H1 (cell line): ENCODE results near the gene DPF3. TPM values are rescaled to one million over a fixed set of nuclear protein-coding genes. Genes with fewer than 3 reads are reported as not detected.

Source experiments
- CTCF ChIA-PET: fragments of 300-600 bp; sonication (Branson Sonifier 250); formaldehyde crosslinking; loops from one replicate; lab custom pipeline; 2021; ENCODE audit not compliant: partially characterized antibody; lab: Charles Lee
- POLR2A ChIA-PET: fragments of 300-600 bp; sonication (Branson Sonifier 250); formaldehyde crosslinking; loops from one replicate; lab custom pipeline; 2021; ENCODE audit warnings: inconsistent platforms; ENCODE audit not compliant: partially characterized antibody; lab: Charles Lee
- DNase-seq, 2 experiments: peaks; one replicate each; pipeline versions ENCODE4 v3.0.0 to v3.0.0-alpha.2; 2010 to 2022; ENCODE audit warnings: low spot score in 2 of 2, low read depth in 1 of 2, mixed read lengths in 1 of 2
- FAIRE-seq: peaks from 2 replicates; lab custom pipeline; 2011; peaks lifted over from hg19 to GRCh38; lab: Jason Lieb, UNC
- H2AFZ ChIP-seq: 2 replicates; pipeline ENCODE4 v1.8.1; 2012; ENCODE audit warnings: low read length, inconsistent platforms
- H2AK5ac ChIP-seq: 2 replicates; pipeline ENCODE4 v1.6.1; 2013; ENCODE audit warnings: low read depth, low read length
- H2BK120ac ChIP-seq: replicated peaks from 2 replicates; pipeline ENCODE3; 2013; ENCODE audit warnings: low read depth, low read length, inconsistent platforms
- H2BK12ac ChIP-seq: 2 replicates; pipeline ENCODE4 v1.6.1; 2013; ENCODE audit warnings: low read depth, low read length
- H2BK15ac ChIP-seq: 2 replicates; pipeline ENCODE4 v1.6.1; 2013; ENCODE audit warnings: low read length
- H2BK20ac ChIP-seq: 2 replicates; pipeline ENCODE4 v1.6.1; 2013; ENCODE audit warnings: low read length
- H2BK5ac ChIP-seq: 2 replicates; pipeline ENCODE4 v1.6.1; 2013; ENCODE audit warnings: low read depth, low read length
- H3K14ac ChIP-seq: 2 replicates; pipeline ENCODE4 v1.6.1; 2013; ENCODE audit warnings: inconsistent platforms; ENCODE audit not compliant: insufficient read length
- H3K18ac ChIP-seq: 2 replicates; pipeline ENCODE4 v1.6.1; 2013; ENCODE audit warnings: low read length; ENCODE audit errors: extremely low read depth
- H3K23ac ChIP-seq: 2 replicates; pipeline ENCODE4 v1.6.1; 2013; ENCODE audit warnings: inconsistent platforms; ENCODE audit not compliant: insufficient read length
- H3K23me2 ChIP-seq: 2 replicates; pipeline ENCODE4 v1.6.1; 2013; ENCODE audit warnings: low read depth, low read length
- H3K27ac ChIP-seq: 2 replicates; pipeline ENCODE4 v1.6.1; 2011; ENCODE audit warnings: low read depth, low read length, inconsistent platforms
- H3K27me3 ChIP-seq, 4 experiments: replicated peaks in 1 of 4; 1 replicate in 1 of 4; 2 replicates in 3 of 4; pipeline versions ENCODE4 v1.6.1 to v1.8.1; 2011 to 2013; ENCODE audit warnings: low read length in 3 of 4, mild to moderate bottlenecking in 3 of 4, inconsistent platforms in 2 of 4, mixed read lengths in 2 of 4, moderate library complexity in 1 of 4; ENCODE audit not compliant: control insufficient read depth in 3 of 4, insufficient read depth in 3 of 4; ENCODE audit errors: extremely low read depth in 1 of 4
- H3K36me3 ChIP-seq, 4 experiments: 2 replicates each; pipeline versions ENCODE4 v1.6.1 to v1.8.1; 2011 to 2013; ENCODE audit warnings: mild to moderate bottlenecking in 4 of 4, low read length in 3 of 4, moderate library complexity in 2 of 4, control low read depth in 1 of 4, inconsistent platforms in 1 of 4; ENCODE audit not compliant: insufficient read depth in 4 of 4, control insufficient read depth in 2 of 4
- H3K4ac ChIP-seq: replicated peaks from 2 replicates; pipeline ENCODE3; 2013; ENCODE audit warnings: low read length, low read depth, mixed read lengths, inconsistent platforms; ENCODE audit not compliant: insufficient read length
- H3K4me1 ChIP-seq, 4 experiments: replicated peaks in 1 of 4; 1 replicate in 1 of 4; 2 replicates in 3 of 4; pipeline versions ENCODE4 v1.6.1 to v1.8.1; 2011 to 2013; ENCODE audit warnings: low read length in 3 of 4, inconsistent platforms in 2 of 4, mixed read lengths in 1 of 4; ENCODE audit not compliant: insufficient read depth in 4 of 4, control insufficient read depth in 3 of 4
- H3K4me2 ChIP-seq, 2 experiments: 2 replicates each; pipeline versions ENCODE4 v1.6.1 to v1.8.1; 2011 to 2013; ENCODE audit warnings: low read depth in 2 of 2, low read length in 2 of 2, control low read depth in 1 of 2, inconsistent platforms in 1 of 2, mild to moderate bottlenecking in 1 of 2; ENCODE audit not compliant: insufficient read depth in 1 of 2
- H3K4me3 ChIP-seq, 4 experiments: fragments of 200-600, 300-600 bp in 1 of 4; sonication (generic), shearing (Covaris generic), sonication (Bioruptor Twin) in 1 of 4; 2 replicates each; pipeline versions ENCODE4 v1.5.1 to v1.8.1; 2011 to 2016; ENCODE audit warnings: low read length in 4 of 4, low read depth in 3 of 4, control low read depth in 2 of 4, inconsistent platforms in 2 of 4, mild to moderate bottlenecking in 2 of 4, mixed read lengths in 1 of 4, moderate library complexity in 1 of 4; ENCODE audit not compliant: insufficient read depth in 2 of 4; ENCODE audit errors: extremely low read depth in 1 of 4
- H3K56ac ChIP-seq: replicated peaks from 2 replicates; pipeline ENCODE3; 2013; ENCODE audit warnings: low read depth, mild to moderate bottlenecking, mixed read lengths, low read length, inconsistent platforms; ENCODE audit not compliant: insufficient read length
- H3K79me1 ChIP-seq: 2 replicates; pipeline ENCODE4 v1.6.1; 2013; ENCODE audit warnings: low read depth, low read length, control low read depth
- H3K79me2 ChIP-seq, 2 experiments: 2 replicates each; pipeline versions ENCODE4 v1.6.1 to v1.8.1; 2012 to 2013; ENCODE audit warnings: low read length in 2 of 2, mild to moderate bottlenecking in 2 of 2, inconsistent platforms in 1 of 2; ENCODE audit not compliant: insufficient read depth in 2 of 2, control insufficient read depth in 1 of 2
- H3K9ac ChIP-seq, 4 experiments: replicated peaks in 1 of 4; 1 replicate in 1 of 4; 2 replicates in 3 of 4; pipeline versions ENCODE4 v1.6.1 to v1.8.1; 2011 to 2013; ENCODE audit warnings: low read depth in 3 of 4, low read length in 3 of 4, control low read depth in 2 of 4, mild to moderate bottlenecking in 2 of 4, moderate library complexity in 2 of 4, inconsistent platforms in 1 of 4; ENCODE audit errors: extremely low read depth in 1 of 4
- H3K9me3 ChIP-seq, 2 experiments: 2 replicates each; pipeline versions ENCODE4 v1.6.1 to v1.8.1; 2012 to 2013; ENCODE audit warnings: mild to moderate bottlenecking in 2 of 2, moderate library complexity in 2 of 2, control low read depth in 1 of 2, inconsistent platforms in 1 of 2, low read depth in 1 of 2, low read length in 1 of 2, mixed read lengths in 1 of 2; ENCODE audit not compliant: insufficient read depth in 2 of 2
- H4K20me1 ChIP-seq, 2 experiments: replicated peaks in 1 of 2; 2 replicates each; pipeline versions ENCODE3 to v1.8.1; 2011 to 2013; ENCODE audit warnings: inconsistent platforms in 2 of 2, low read length in 2 of 2, mild to moderate bottlenecking in 1 of 2; ENCODE audit not compliant: insufficient read depth in 2 of 2, control insufficient read depth in 1 of 2
- H4K5ac ChIP-seq: 2 replicates; pipeline ENCODE4 v1.6.1; 2013; ENCODE audit warnings: low read length, low read depth, mixed read lengths, inconsistent platforms; ENCODE audit not compliant: insufficient read length
- H4K8ac ChIP-seq: 2 replicates; pipeline ENCODE4 v1.8.0; 2013; ENCODE audit warnings: mild to moderate bottlenecking, moderate library complexity, low read length, inconsistent platforms; ENCODE audit not compliant: insufficient read depth; ENCODE audit errors: extremely low read depth
- H4K91ac ChIP-seq: replicated peaks from 2 replicates; pipeline ENCODE3; 2013; ENCODE audit warnings: low read length, mixed read lengths, inconsistent platforms; ENCODE audit not compliant: insufficient read length
- EGR1 ChIP-seq: IDR thresholded peaks from 2 replicates; pipeline ENCODE4 v1.6.1; 2011; ENCODE audit warnings: low read depth, low read length, borderline replicate concordance
- HDAC6 ChIP-seq: IDR thresholded peaks from one replicate; pipeline ENCODE4 v1.7.1; 2012; ENCODE audit warnings: low read depth, mild to moderate bottlenecking, inconsistent platforms, low read length, moderate library complexity
- NANOG ChIP-seq: IDR thresholded peaks from 2 replicates; pipeline ENCODE4 v1.6.1; 2011; ENCODE audit warnings: low read length, low read depth, mild to moderate bottlenecking, inconsistent platforms; ENCODE audit not compliant: insufficient read depth, poor library complexity, severe bottlenecking
- SRF ChIP-seq: IDR thresholded peaks from 2 replicates; pipeline ENCODE4 v1.6.1; 2011; ENCODE audit warnings: mild to moderate bottlenecking, low read depth, low read length, moderate library complexity
- TAF1 ChIP-seq: IDR thresholded peaks from 2 replicates; pipeline ENCODE4 v1.6.1; 2011; ENCODE audit warnings: mild to moderate bottlenecking, low read depth, low read length
- WGBS, 2 experiments: shearing (Covaris generic) in 1 of 2; methylation state at CpG; one replicate each; pipeline versions ENCODE4 v1.1.6 to v1.1.7; 2013 to 2015; ENCODE audit warnings: low lambda C conversion rate in 2 of 2, mixed read lengths in 2 of 2, inconsistent platforms in 1 of 2, low coverage in 1 of 2, missing lambda C conversion rate in 1 of 2; ENCODE audit not compliant: insufficient replicate concordance in 2 of 2, insufficient coverage in 1 of 2, insufficient read length in 1 of 2; ENCODE audit errors: extremely low coverage in 1 of 2, missing lambda C conversion rate in 1 of 2; 5-methylcytosine and 5-hydroxymethylcytosine counted together
- polyA plus RNA-seq, 7 experiments: library from polyadenylated mRNA; depleted of rRNA in 3 of 7; stranded (reverse) in 5 of 7; unstranded in 2 of 7; fragments of >200 nt in 5 of 7; fragments of 200-250 nt in 2 of 7; gene quantifications; 1 replicate in 5 of 7; 2 replicates in 1 of 7; 4 replicates in 1 of 7; pipeline versions ENCODE4 v1.2.1 to v1.2.3, GENCODE V29; 2011 to 2013; ENCODE audit warnings: missing spikeins in 2 of 7, mixed read lengths in 2 of 7
- total RNA-seq: library from RNA; stranded (reverse); fragmentation: NEBNext Ultra II Directional; extraction: Animal tissue kit (Norgen Biotek cat#: 25700); gene quantifications from 2 replicates; pipeline ENCODE4 v1.2.1, GENCODE V29; 2021
- TF ChIP-seq, protein P1 (sequence below): IDR thresholded peaks from 2 replicates; pipeline ENCODE4 v1.6.1; 2012; ENCODE audit warnings: inconsistent platforms

The DPF3 gene
- total and polyA plus RNA-seq, 2 of the 8 experiments (the other 6 are each of a cell fraction or from before 2014, with no cell fraction given): 0.19 TPM; not detected in 1

GRCh38 chr14:72887514-72887913 lies 6.4 kb downstream of the DPF3 start:
- DNase-seq: no peak

More at GRCh38 chr14:72887514-72887913, 6.4 kb downstream of the DPF3 start:
- no peak overlapping the region for H4K8ac ChIP-seq
- no peak overlapping the region for H2AFZ ChIP-seq
- FAIRE-seq: no peak
- no peak overlapping the region for H2AK5ac ChIP-seq
- H3K79me1 ChIP-seq: no peaks in the 10 kb centered on the region
- no peaks in the 10 kb centered on the region for H3K79me2 ChIP-seq
- no peak overlapping the region for H3K23ac ChIP-seq
- no peak overlapping the region for H4K91ac ChIP-seq
- H3K27ac ChIP-seq: no peak overlapping the region
- POLR2A ChIA-PET: interaction anchor here (0.9 to 1.6 kb wide), 3 partner anchors 11 to 90 kb away, joined by 3 to 6 read pairs (median 4); no protein-coding TSS in a partner anchor
- H3K36me3 ChIP-seq: no peaks in the 10 kb centered on the region
- peaks cover 4% of the 10 kb centered on the region for H3K23me2 ChIP-seq
- H3K4me2 ChIP-seq: peak overlapping the region; percentile 18 to 22; a peak in 1 of 4 replicates
- H3K27me3 ChIP-seq: peaks cover 14 to 21% (median 19%) of the 10 kb centered on the region in 4 experiments
- H3K18ac ChIP-seq: no peak overlapping the region
- H2BK15ac ChIP-seq: no peak overlapping the region
- H2BK120ac ChIP-seq: no peak overlapping the region
- peak overlapping the region; percentile 12; the same call in 1 of the 2 replicates for H2BK5ac ChIP-seq
- no peaks in the 10 kb centered on the region for H4K20me1 ChIP-seq
- H3K14ac ChIP-seq: no peak overlapping the region
- H3K9me3 ChIP-seq: peaks cover 0 to 2% of the 10 kb centered on the region in 2 experiments; a peak in 1 of 4 replicates
- CTCF ChIA-PET: interaction anchor here (0.7 to 2.0 kb wide), 4 partner anchors 11 to 466 kb away, joined by 4 to 10 read pairs (median 5); no protein-coding TSS in a partner anchor
- no peak overlapping the region; a peak in 1 of 8 replicates for H3K4me3 ChIP-seq
- no peak overlapping the region for H3K9ac ChIP-seq
- no peak overlapping the region for H4K5ac ChIP-seq
- no peak overlapping the region; the same call in 1 of the 2 replicates for H2BK12ac ChIP-seq
- TF ChIP-seq SRF (no peak), TAF1 (0 out of 2 replicates have a peak, but pooled peaks have one; percentile 15), HDAC6 (no peak), NANOG (no peak), EGR1 (no peak)
- TF ChIP-seq, protein P1, sequence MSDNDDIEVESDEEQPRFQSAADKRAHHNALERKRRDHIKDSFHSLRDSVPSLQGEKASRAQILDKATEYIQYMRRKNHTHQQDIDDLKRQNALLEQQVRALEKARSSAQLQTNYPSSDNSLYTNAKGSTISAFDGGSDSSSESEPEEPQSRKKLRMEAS: no peak
- TF ChIP-seq, all 59 proteins: peak for 1
- Histone ChIP-seq H3K56ac (no peak overlapping the region), H2BK20ac (peak overlapping the region; percentile 68; the same call in 1 of the 2 replicates), H3K4ac (no peak overlapping the region), H3K4me1 (peaks cover 11 to 24% (median 15%) of the 10 kb centered on the region in 4 experiments)
- 60% methylated on average over 3 of the region's 3 CpGs; no CpG with 5 or more reads in 1 of the 2 experiments for WGBS, 2 experiments
